HG03469 (cell line): ENCODE measurements around the gene SLC39A11.
"Not testable (repeated sequence)": the region's sequence is repeated elsewhere in the genome, so short reads cannot be mapped to it uniquely, and the experiment has no call there.

Source experiments
- ATAC-seq: cut with Tn5 transposase; IDR thresholded peaks from one replicate; pipeline ENCODE4 v1.9.1; 2021; ENCODE audit warnings: mild to moderate bottlenecking, moderate library complexity, moderate number of reproducible peaks; ENCODE audit not compliant: unreplicated experiment

Gene SLC39A11

GRCh38 chr17:73111386-73111785 is 18.9 kb upstream of the SLC39A11 start:
- no peak for ATAC-seq

- ATAC-seq, result no peak
Measured at GRCh38 chr17:73107191-73107590, 14.7 kb upstream of the SLC39A11 start.

- ATAC-seq, result no peak
Measured at GRCh38 chr17:73105431-73105830, 12.9 kb upstream of the SLC39A11 start.

GRCh38 chr17:73104450-73104849 is 12.0 kb upstream of the SLC39A11 start:
- no peak for ATAC-seq

GRCh38 chr17:73103641-73104335 is 11.3 kb upstream of the SLC39A11 start:
- no peak for ATAC-seq

- no peak for ATAC-seq
Measured at GRCh38 chr17:73101031-73101430, 8.5 kb upstream of the SLC39A11 start.

- ATAC-seq, result no peak
Measured at GRCh38 chr17:73100363-73100762, 7.9 kb upstream of the SLC39A11 start.

- ATAC-seq, result no peak
Measured at GRCh38 chr17:73099511-73099910, 7.0 kb upstream of the SLC39A11 start.

GRCh38 chr17:73098919-73099318 is 6.4 kb upstream of the SLC39A11 start:
- no peak for ATAC-seq

GRCh38 chr17:73097973-73098765 is 5.7 kb upstream of the SLC39A11 start:
- ATAC-seq, result not testable (repeated sequence)

- ATAC-seq, result no peak
Measured at GRCh38 chr17:73096866-73097265, 4.4 kb upstream of the SLC39A11 start.

GRCh38 chr17:73096211-73096610 is 3.7 kb upstream of the SLC39A11 start:
- ATAC-seq, result no peak

GRCh38 chr17:73093286-73093685 is 798 bp upstream of the SLC39A11 start:
- ATAC-seq, result no peak

- no peak for ATAC-seq
Measured at GRCh38 chr17:73091770-73092522, 542 bp downstream of the SLC39A11 start.

GRCh38 chr17:73091410-73091769 is 1.1 kb downstream of the SLC39A11 start:
- ATAC-seq, result no peak

- ATAC-seq, result no peak
Measured at GRCh38 chr17:73090396-73091202, 1.9 kb downstream of the SLC39A11 start.

GRCh38 chr17:73089322-73090317 is 2.9 kb downstream of the SLC39A11 start:
- ATAC-seq, result no peak

- no peak for ATAC-seq
Measured at GRCh38 chr17:73088561-73088960, 3.9 kb downstream of the SLC39A11 start.

GRCh38 chr17:73083432-73083831 is 9.1 kb downstream of the SLC39A11 start:
- ATAC-seq, result no peak

GRCh38 chr17:73074566-73074965 is 17.9 kb downstream of the SLC39A11 start:
- no peak for ATAC-seq
